IMR-90 (cell line): ENCODE measurements around the gene BTG4. TPM values are rescaled to one million over a fixed set of nuclear protein-coding genes. Genes with fewer than 3 reads are reported as not detected.

Source experiments
- ATAC-seq: fragments of 200-7000 bp; cut with Tn5 transposase; 2 replicates; pipeline ENCODE4 v1.9.1; 2020; ENCODE audit warnings: low read depth, mild to moderate bottlenecking, moderate library complexity
- BruUV-seq: library from RNA; stranded (reverse); fragments of 400-500 nt; replicated peaks from 2 replicates; lab custom pipeline; 2021; lab: Mats Ljungman, UMichigan
- CTCF ChIA-PET: fragments of 300-600 bp; formaldehyde crosslinking; extraction: SDS; loops from one replicate; lab custom pipeline; 2021; ENCODE audit warnings: antibody characterized with exemption; lab: Yijun Ruan, JAX
- POLR2A ChIA-PET: fragments of 300-600 bp; sonication (Branson Sonifier 250); formaldehyde crosslinking; loops from one replicate; lab custom pipeline; 2022; ENCODE audit warnings: antibody characterized with exemption; ENCODE audit not compliant: unreplicated experiment; lab: Charles Lee
- DNase-seq: peaks from one replicate; pipeline ENCODE4 v3.0.0; 2013
- H2AFZ ChIP-seq: replicated peaks from 2 replicates; pipeline ENCODE3; 2013; ENCODE audit warnings: low read length, mild to moderate bottlenecking; ENCODE audit not compliant: poor library complexity
- H2AK5ac ChIP-seq: 2 replicates; pipeline ENCODE4 v1.6.1; 2013; ENCODE audit warnings: low read depth, low read length, inconsistent platforms
- H2AK9ac ChIP-seq: replicated peaks from 2 replicates; pipeline ENCODE3; 2013; ENCODE audit warnings: mild to moderate bottlenecking, low read depth, low read length, moderate library complexity; ENCODE audit not compliant: poor library complexity
- H2BK120ac ChIP-seq: 2 replicates; pipeline ENCODE4 v1.6.1; 2013; ENCODE audit warnings: low read depth, low read length, inconsistent platforms
- H2BK15ac ChIP-seq: 3 replicates; pipeline ENCODE4 v1.6.1; 2013; ENCODE audit warnings: low read depth, low read length, inconsistent platforms
- H2BK20ac ChIP-seq: 2 replicates; pipeline ENCODE4 v1.6.1; 2013; ENCODE audit warnings: low read depth, mild to moderate bottlenecking, inconsistent platforms, low read length, moderate library complexity
- H2BK5ac ChIP-seq: 2 replicates; pipeline ENCODE4 v1.6.1; 2013; ENCODE audit warnings: mild to moderate bottlenecking, low read depth, low read length, inconsistent platforms; ENCODE audit not compliant: poor library complexity, severe bottlenecking
- H3K14ac ChIP-seq: replicated peaks from 2 replicates; pipeline ENCODE4 v1.6.1; 2013; ENCODE audit warnings: low read depth, low read length, inconsistent platforms
- H3K18ac ChIP-seq: 2 replicates; pipeline ENCODE4 v1.6.1; 2013; ENCODE audit warnings: low read depth, low read length, control low read depth
- H3K23ac ChIP-seq: 2 replicates; pipeline ENCODE4 v1.6.1; 2013; ENCODE audit warnings: low read depth, low read length, inconsistent platforms
- H3K27ac ChIP-seq: 2 replicates; pipeline ENCODE4 v1.5.1; 2013; ENCODE audit warnings: mild to moderate bottlenecking, control low read depth, low read length; ENCODE audit not compliant: insufficient read depth
- H3K27me3 ChIP-seq: 2 replicates; pipeline ENCODE4 v1.6.1; 2013; ENCODE audit warnings: low read length; ENCODE audit not compliant: control insufficient read depth, insufficient read depth
- H3K36me3 ChIP-seq: 2 replicates; pipeline ENCODE4 v1.6.1; 2013; ENCODE audit warnings: low read length, mixed read lengths; ENCODE audit not compliant: control insufficient read depth, insufficient read depth
- H3K4ac ChIP-seq: 2 replicates; pipeline ENCODE4 v1.6.1; 2013; ENCODE audit warnings: low read depth, low read length, inconsistent platforms
- H3K4me1 ChIP-seq: 2 replicates; pipeline ENCODE4 v1.6.1; 2013; ENCODE audit warnings: low read length, mixed read lengths; ENCODE audit not compliant: control insufficient read depth, insufficient read depth
- H3K4me2 ChIP-seq: 2 replicates; pipeline ENCODE4 v1.6.1; 2013; ENCODE audit warnings: low read depth, mild to moderate bottlenecking, control low read depth, low read length, moderate library complexity
- H3K4me3 ChIP-seq: 2 replicates; pipeline ENCODE4 v1.5.1; 2013; ENCODE audit warnings: low read depth, mild to moderate bottlenecking, control low read depth, low read length, moderate library complexity; ENCODE audit not compliant: insufficient read depth
- H3K56ac ChIP-seq: 2 replicates; pipeline ENCODE4 v1.6.1; 2013; ENCODE audit warnings: low read length, inconsistent platforms; ENCODE audit not compliant: insufficient read depth; ENCODE audit errors: extremely low read depth
- H3K79me1 ChIP-seq, 2 experiments: 2 replicates each; pipeline ENCODE4 v1.6.1; 2013; ENCODE audit warnings: low read length in 2 of 2, inconsistent platforms in 1 of 2, low read depth in 1 of 2
- H3K9ac ChIP-seq: 2 replicates; pipeline ENCODE4 v1.6.1; 2013; ENCODE audit warnings: low read depth, low read length, control low read depth
- H3K9me1 ChIP-seq: 2 replicates; pipeline ENCODE4 v1.6.1; 2013; ENCODE audit warnings: low read length, inconsistent platforms; ENCODE audit not compliant: insufficient read depth
- H3K9me3 ChIP-seq: 2 replicates; pipeline ENCODE4 v1.6.1; 2013; ENCODE audit warnings: low read length; ENCODE audit not compliant: control insufficient read depth, insufficient read depth
- H4K20me1 ChIP-seq: 2 replicates; pipeline ENCODE4 v1.6.1; 2013; ENCODE audit warnings: low read length, inconsistent platforms; ENCODE audit not compliant: insufficient read depth
- H4K5ac ChIP-seq: 2 replicates; pipeline ENCODE4 v1.6.1; 2013; ENCODE audit warnings: mild to moderate bottlenecking, low read depth, low read length, control low read depth
- H4K8ac ChIP-seq, 2 experiments: 2 replicates each; pipeline ENCODE4 v1.6.1; 2013; ENCODE audit warnings: low read depth in 2 of 2, low read length in 2 of 2, control low read depth in 1 of 2, inconsistent platforms in 1 of 2
- H4K91ac ChIP-seq: 2 replicates; pipeline ENCODE4 v1.6.1; 2013; ENCODE audit warnings: low read depth, low read length, inconsistent platforms; ENCODE audit not compliant: insufficient read depth
- CEBPB ChIP-seq: IDR thresholded peaks from 2 replicates; pipeline ENCODE4 v1.6.1; 2012; ENCODE audit warnings: low read depth, low read length, improper control_type of control experiment
- CTCF ChIP-seq: conservative IDR thresholded peaks from 2 replicates; pipeline ENCODE4 v1.5.1; 2012; ENCODE audit warnings: mild to moderate bottlenecking, low read depth, low read length, improper control_type of control experiment
- MAFK ChIP-seq: IDR thresholded peaks from 2 replicates; pipeline ENCODE4 v1.6.1; 2012; ENCODE audit warnings: low read depth, low read length, improper control_type of control experiment
- NFE2L2 ChIP-seq: fragments of 150-350 bp; IDR thresholded peaks from 2 replicates; pipeline ENCODE4 v1.6.1; 2016; ENCODE audit warnings: low read depth, mild to moderate bottlenecking, low read length
- SMC3 ChIP-seq: fragments of 150-350 bp; IDR thresholded peaks from 2 replicates; pipeline ENCODE4 v1.6.1; 2016; ENCODE audit warnings: low read depth, mild to moderate bottlenecking, antibody characterized with exemption, low read length, moderate library complexity
- USF2 ChIP-seq: fragments of 150-350 bp; IDR thresholded peaks from 2 replicates; pipeline ENCODE4 v1.6.1; 2017; ENCODE audit warnings: mild to moderate bottlenecking, antibody characterized with exemption, low read length, low read depth
- WGBS, 2 experiments: methylation state at CpG; one replicate each; pipeline versions ENCODE4 v1.1.5 to v1.1.7; 2013; ENCODE audit warnings: missing lambda C conversion rate in 2 of 2; ENCODE audit not compliant: insufficient read length in 1 of 2; ENCODE audit errors: extremely low coverage in 2 of 2; 5-methylcytosine and 5-hydroxymethylcytosine counted together
- dilution Hi-C: fragments of 300-500 bp; cut with HindIII; formaldehyde crosslinking; loops from one replicate; pipeline ENCODE4 v1.14.3; 2018; ENCODE audit warnings: low sequenced_read_pairs; ENCODE audit not compliant: unreplicated experiment
- in situ Hi-C: fragments of 300-500 bp; cut with MboI; formaldehyde crosslinking; loops from 3 replicates; pipeline ENCODE4 v1.14.3; 2019; ENCODE audit warnings: low sequenced_read_pairs, inconsistent platforms, mixed read lengths
- intact Hi-C: fragments of 100-400 bp; cut with micrococcal nuclease; formaldehyde crosslinking; loops from 2 replicates; pipeline ENCODE4 v1.10.0; 2022
- polyA plus RNA-seq, 3 experiments: library from polyadenylated mRNA; depleted of rRNA; stranded (reverse); fragments of >200 nt; gene quantifications; 2 replicates each; pipeline ENCODE4 v1.2.3, GENCODE V29; 2012; ENCODE audit warnings: low replicate concordance in 1 of 3
- total RNA-seq: library from RNA; depleted of rRNA; stranded (reverse); fragments of >200 nt; gene quantifications from 2 replicates; pipeline ENCODE4 v1.2.3, GENCODE V29; 2012
- TF ChIP-seq, protein P1 (sequence below): fragments of 150-350 bp; IDR thresholded peaks from 2 replicates; pipeline ENCODE4 v1.6.1; 2016; ENCODE audit warnings: low read depth, mild to moderate bottlenecking, low read length, moderate library complexity, borderline replicate concordance

BTG4 gene
- total and polyA plus RNA-seq, 2 of the 4 experiments (the other 2 are of a cell fraction), result not detected

GRCh38 chr11:111524056-111524455, 11.9 kb upstream of the BTG4 start:
- ATAC-seq (no peak), DNase-seq (peak; percentile 8)
- ChIA-PET POLR2A (interaction anchor here (0.6 kb wide), 1 partner anchor 9 kb away, joined by 3 read pairs; no protein-coding TSS in a partner anchor), CTCF (no interaction called here)
- Histone ChIP-seq H3K36me3 (no peaks in the 10 kb centered on the region), H4K5ac (no peak overlapping the region), H3K9ac (no peak overlapping the region), H4K20me1 (no peaks in the 10 kb centered on the region), H2AFZ (no peak overlapping the region), H3K4ac (no peak overlapping the region), H3K79me1 (no peaks in the 10 kb centered on the region), H2BK5ac (no peak overlapping the region), H2AK5ac (no peak overlapping the region), H3K4me3 (no peak overlapping the region), H3K4me1 (peaks cover 5% of the 10 kb centered on the region; the same call in 1 of the 2 replicates), H3K27ac (no peak overlapping the region), H2BK15ac (no peak overlapping the region), H3K4me2 (no peak overlapping the region), H3K14ac (no peak overlapping the region), H3K27me3 (no peaks in the 10 kb centered on the region), H3K56ac (no peak overlapping the region), H2BK20ac (no peak overlapping the region), H3K9me3 (no peaks in the 10 kb centered on the region), H4K8ac (no peak overlapping the region), H2AK9ac (no peak overlapping the region), H3K23ac (no peak overlapping the region), H3K9me1 (0 out of 2 replicates have a peak, but pooled peaks cover 6% of the 10 kb centered on the region), H3K18ac (no peak overlapping the region), H2BK120ac (no peak overlapping the region), H4K91ac (no peak overlapping the region)
- WGBS, 2 experiments, result no CpG with 5 or more reads among the region's 1 CpG
- in situ Hi-C loops, result no loop called here
- TF ChIP-seq CEBPB (no peak), SMC3 (no peak), MAFK (no peak), NFE2L2 (no peak), USF2 (no peak), CTCF (no peak)
- TF ChIP-seq, protein P1, sequence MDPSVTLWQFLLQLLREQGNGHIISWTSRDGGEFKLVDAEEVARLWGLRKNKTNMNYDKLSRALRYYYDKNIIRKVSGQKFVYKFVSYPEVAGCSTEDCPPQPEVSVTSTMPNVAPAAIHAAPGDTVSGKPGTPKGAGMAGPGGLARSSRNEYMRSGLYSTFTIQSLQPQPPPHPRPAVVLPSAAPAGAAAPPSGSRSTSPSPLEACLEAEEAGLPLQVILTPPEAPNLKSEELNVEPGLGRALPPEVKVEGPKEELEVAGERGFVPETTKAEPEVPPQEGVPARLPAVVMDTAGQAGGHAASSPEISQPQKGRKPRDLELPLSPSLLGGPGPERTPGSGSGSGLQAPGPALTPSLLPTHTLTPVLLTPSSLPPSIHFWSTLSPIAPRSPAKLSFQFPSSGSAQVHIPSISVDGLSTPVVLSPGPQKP, result no peak
- BruUV-seq, result no TSS peak
- dilution Hi-C loops, result no loop called here
- intact Hi-C loops, result no loop called here
